GM12874 (cell line): ENCODE results near the gene KCNH5.

ENCODE experiments used
- TF ChIP-seq, protein P1 (sequence below): IDR thresholded peaks from 2 replicates; pipeline ENCODE4 v1.5.1; 2011; ENCODE audit warnings: low read depth, mild to moderate bottlenecking, control low read depth, low read length, moderate library complexity; ENCODE audit not compliant: insufficient read depth

Gene KCNH5

DNA sequence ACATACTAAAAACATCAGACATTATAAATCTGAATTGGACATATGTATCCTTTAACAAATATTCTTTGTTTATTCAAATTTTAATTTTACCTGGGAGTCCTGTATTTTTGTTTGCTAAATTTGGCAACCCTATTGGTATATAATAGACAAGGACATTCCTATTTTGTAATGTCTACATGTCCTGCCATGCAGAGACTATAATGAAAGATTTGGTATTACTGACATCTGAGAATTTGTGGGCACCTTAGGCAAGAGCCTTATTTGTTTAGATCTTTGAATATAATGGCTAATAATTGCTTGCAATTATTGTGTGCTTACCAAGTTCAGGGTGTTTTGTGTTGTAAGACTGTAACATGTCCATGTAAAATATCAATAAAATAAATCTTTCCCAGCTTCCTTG, 334.4 kb downstream of the KCNH5 start:
- TF ChIP-seq, protein P1, sequence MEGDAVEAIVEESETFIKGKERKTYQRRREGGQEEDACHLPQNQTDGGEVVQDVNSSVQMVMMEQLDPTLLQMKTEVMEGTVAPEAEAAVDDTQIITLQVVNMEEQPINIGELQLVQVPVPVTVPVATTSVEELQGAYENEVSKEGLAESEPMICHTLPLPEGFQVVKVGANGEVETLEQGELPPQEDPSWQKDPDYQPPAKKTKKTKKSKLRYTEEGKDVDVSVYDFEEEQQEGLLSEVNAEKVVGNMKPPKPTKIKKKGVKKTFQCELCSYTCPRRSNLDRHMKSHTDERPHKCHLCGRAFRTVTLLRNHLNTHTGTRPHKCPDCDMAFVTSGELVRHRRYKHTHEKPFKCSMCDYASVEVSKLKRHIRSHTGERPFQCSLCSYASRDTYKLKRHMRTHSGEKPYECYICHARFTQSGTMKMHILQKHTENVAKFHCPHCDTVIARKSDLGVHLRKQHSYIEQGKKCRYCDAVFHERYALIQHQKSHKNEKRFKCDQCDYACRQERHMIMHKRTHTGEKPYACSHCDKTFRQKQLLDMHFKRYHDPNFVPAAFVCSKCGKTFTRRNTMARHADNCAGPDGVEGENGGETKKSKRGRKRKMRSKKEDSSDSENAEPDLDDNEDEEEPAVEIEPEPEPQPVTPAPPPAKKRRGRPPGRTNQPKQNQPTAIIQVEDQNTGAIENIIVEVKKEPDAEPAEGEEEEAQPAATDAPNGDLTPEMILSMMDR: no peak

- TF ChIP-seq, protein P1: no peak
Measured at GRCh38 chr14:62709773-62710172, 335.5 kb downstream of the KCNH5 start.

DNA sequence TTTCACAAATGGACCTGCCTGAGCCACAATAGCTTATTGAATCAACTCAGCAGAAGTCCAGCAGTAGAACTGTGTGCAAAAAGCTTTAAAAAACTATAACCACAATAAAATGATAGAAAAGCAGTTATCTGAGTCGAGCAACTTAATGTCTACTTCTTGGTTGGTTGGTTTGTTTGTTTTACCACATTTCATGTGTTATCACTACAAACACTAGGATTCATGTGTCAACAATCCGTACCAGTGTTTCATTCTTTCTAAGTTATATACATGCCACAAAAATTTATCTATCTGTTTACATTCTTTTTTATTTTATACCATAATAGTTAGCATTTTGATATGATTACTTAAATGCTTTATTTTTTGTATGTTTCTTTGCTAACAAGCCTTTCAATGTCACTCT, 339.0 kb downstream of the KCNH5 start:
- TF ChIP-seq, protein P1: no peak

GRCh38 chr14:62697461-62697860, 347.8 kb downstream of the KCNH5 start:
- TF ChIP-seq, protein P1: no peak

- TF ChIP-seq, protein P1: no peak
Measured at GRCh38 chr14:62696929-62697328, 348.3 kb downstream of the KCNH5 start.

GRCh38 chr14:62696331-62696924, 348.8 kb downstream of the KCNH5 start:
- TF ChIP-seq, protein P1: no peak

DNA sequence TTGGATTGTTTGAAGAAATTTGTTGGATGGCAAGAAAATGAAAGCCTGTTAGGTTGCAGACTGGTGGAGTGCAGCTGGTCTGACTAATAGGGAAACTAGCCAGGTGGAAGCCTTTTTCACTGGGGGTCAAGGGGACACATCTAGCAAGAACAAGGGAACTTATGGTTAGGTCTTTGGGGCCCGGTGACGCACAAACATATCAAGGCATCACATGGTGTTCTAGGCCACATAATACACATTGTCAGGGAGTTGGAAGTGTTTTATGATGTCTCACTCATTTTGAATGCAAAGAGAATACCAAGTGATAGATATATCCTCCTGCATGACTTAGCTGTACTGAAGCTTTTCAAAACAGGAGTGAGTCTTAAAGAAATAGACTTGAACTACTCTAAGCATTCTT, 351.2 kb downstream of the KCNH5 start:
- TF ChIP-seq, protein P1: no peak
